ENCODE measurements around the gene LRCOL1.

LRCOL1 gene

DNA sequence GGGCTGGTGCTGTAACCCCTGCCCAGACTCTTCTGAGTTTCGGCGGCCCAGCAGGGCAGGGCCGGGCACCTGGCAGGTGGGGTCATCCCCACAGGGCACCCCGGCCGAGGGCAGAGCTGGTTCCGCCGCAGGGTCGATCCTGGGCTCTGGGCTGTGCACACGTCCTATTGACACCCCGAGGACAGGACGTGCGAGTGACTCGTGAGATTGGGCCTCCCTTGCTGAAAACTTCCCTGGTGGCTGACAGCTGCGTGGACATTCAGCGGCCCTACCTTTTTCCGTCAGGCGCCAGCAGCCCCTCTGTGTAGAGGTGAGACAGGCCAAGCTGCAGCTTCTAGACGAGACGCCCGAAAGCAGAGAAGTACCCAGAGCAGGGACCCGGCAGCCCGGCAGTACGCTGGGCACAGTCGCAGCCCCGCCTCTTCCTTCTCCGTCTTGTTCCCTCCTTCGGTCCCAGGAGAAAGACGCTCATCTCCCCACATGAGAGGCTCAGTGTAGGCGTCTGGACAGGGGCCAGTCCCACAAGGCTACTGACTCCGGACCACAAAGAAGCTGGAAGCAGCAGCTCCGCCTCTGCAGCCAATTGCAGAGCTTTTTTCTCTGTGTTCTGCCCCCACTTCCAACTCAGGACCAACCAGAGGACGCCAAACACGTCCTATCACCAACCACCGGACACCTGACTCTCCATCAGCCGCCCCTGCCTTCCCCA is at the start of gene LRCOL1:
Gene LRCOL1 (minus strand): TSS at position 532 of the 709 bp plus-strand sequence. CDS start 4,331 bp downstream, outside the sequence.
- ChIA-PET POLR2A (interaction anchor here (2.2 kb wide), 1 partner anchor 11 kb away, joined by 5 read pairs; no protein-coding TSS in a partner anchor), CTCF (interaction anchor here (0.7 to 15.6 kb wide), 12 partner anchors 5 to 457 kb away, joined by 3 to 214 read pairs (median 5); partner anchors contain the start of genes LRCOL1 and P2RX2)
- DNase-seq (ENCODE audit: low read depth, low spot score) = peak; percentile 28
- peak within 1 kb of the TSS; percentile 29 for H3K4me3 ChIP-seq (ENCODE audit: low read depth, low read length)
- TF ChIP-seq, protein P1, sequence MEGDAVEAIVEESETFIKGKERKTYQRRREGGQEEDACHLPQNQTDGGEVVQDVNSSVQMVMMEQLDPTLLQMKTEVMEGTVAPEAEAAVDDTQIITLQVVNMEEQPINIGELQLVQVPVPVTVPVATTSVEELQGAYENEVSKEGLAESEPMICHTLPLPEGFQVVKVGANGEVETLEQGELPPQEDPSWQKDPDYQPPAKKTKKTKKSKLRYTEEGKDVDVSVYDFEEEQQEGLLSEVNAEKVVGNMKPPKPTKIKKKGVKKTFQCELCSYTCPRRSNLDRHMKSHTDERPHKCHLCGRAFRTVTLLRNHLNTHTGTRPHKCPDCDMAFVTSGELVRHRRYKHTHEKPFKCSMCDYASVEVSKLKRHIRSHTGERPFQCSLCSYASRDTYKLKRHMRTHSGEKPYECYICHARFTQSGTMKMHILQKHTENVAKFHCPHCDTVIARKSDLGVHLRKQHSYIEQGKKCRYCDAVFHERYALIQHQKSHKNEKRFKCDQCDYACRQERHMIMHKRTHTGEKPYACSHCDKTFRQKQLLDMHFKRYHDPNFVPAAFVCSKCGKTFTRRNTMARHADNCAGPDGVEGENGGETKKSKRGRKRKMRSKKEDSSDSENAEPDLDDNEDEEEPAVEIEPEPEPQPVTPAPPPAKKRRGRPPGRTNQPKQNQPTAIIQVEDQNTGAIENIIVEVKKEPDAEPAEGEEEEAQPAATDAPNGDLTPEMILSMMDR (IDR thresholded peaks at IDR 0.05; ENCODE audit: insufficient read depth, low read length, missing control alignments) = no peak

- H3K4me3 ChIP-seq (ENCODE audit: low read depth, low read length) = no peak overlapping the region
- POLR2A ChIA-PET = no interaction called here
- CTCF ChIA-PET = interaction anchor here (7.4 kb wide), 1 partner anchor 22 kb away, joined by 36 read pairs; no protein-coding TSS in a partner anchor
- TF ChIP-seq, protein P1 (IDR thresholded peaks at IDR 0.05; ENCODE audit: insufficient read depth, low read length, missing control alignments) = no peak
- no peak for DNase-seq (ENCODE audit: low read depth, low spot score)
Observed at GRCh38 chr12:132660052-132660451, 49.7 kb upstream of the LRCOL1 start.

DNA sequence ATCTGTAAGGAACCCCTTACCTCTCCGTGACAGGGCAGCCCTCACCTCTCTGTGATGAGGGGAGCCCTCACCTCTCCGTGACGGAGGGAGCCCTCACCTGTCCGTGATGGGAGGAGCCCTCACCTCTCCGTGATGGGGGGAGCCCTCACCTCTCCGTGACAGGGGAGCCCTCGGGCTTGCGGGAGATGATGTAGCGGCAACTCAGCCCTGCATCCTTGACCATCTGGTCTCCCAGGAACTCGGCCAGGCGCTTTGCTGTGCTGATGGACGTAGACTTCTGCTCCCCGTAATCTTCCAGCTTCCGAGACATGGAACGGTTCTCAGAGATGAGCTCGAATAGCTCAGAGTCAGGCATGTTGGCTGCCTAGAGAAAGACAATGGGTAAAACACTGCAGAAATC is 48.8 kb upstream of the LRCOL1 start:
- H3K4me3 ChIP-seq (ENCODE audit: low read depth, low read length) = no peak overlapping the region
- TF ChIP-seq, protein P1 (IDR thresholded peaks at IDR 0.05; ENCODE audit: insufficient read depth, low read length, missing control alignments) = no peak
- no peak for DNase-seq (ENCODE audit: low read depth, low spot score)
- CTCF ChIA-PET = interaction anchor here (7.4 kb wide), 1 partner anchor 21 kb away, joined by 36 read pairs; no protein-coding TSS in a partner anchor
- POLR2A ChIA-PET = no interaction called here

DNA sequence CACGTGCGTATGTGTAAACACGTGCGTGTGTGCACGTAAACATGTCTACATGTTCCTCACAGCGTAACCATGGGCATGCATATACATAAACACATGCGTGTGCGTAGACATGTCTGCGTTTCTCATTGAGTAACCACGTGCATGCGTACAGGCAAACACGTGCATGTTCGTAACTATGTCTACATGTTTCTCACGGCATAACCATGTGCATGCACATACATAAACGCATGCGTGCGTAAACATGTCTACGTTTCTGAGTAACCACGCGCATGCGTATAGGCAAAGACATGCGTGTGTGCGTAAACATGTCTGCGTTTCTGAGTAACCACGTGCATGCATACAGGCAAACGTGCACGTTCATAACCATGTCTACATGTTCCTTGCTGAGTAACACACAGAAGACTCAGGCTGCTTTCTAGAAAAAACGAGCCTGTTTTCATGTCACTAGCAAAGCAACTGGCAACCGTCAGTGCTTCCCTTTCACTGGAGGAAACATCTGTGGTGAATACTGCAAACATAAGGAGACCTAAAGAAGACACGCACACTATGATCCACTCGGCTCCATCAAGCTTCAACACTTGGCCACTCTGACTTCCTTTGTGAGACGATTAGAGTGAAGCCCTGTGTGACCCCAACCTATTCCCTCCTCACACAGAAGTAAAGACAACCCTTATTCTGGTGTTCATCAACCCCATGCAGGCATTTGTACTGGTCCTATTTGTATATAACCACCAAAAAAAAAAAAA is 47.9 kb upstream of the LRCOL1 start:
- H3K4me3 ChIP-seq (ENCODE audit: low read depth, low read length) = no peak overlapping the region
- ChIA-PET POLR2A (no interaction called here), CTCF (interaction anchor here (7.4 kb wide), 1 partner anchor 20 kb away, joined by 36 read pairs; no protein-coding TSS in a partner anchor)
- no peak for DNase-seq (ENCODE audit: low read depth, low spot score)
- TF ChIP-seq, protein P1 (IDR thresholded peaks at IDR 0.05; ENCODE audit: insufficient read depth, low read length, missing control alignments) = no peak

DNA sequence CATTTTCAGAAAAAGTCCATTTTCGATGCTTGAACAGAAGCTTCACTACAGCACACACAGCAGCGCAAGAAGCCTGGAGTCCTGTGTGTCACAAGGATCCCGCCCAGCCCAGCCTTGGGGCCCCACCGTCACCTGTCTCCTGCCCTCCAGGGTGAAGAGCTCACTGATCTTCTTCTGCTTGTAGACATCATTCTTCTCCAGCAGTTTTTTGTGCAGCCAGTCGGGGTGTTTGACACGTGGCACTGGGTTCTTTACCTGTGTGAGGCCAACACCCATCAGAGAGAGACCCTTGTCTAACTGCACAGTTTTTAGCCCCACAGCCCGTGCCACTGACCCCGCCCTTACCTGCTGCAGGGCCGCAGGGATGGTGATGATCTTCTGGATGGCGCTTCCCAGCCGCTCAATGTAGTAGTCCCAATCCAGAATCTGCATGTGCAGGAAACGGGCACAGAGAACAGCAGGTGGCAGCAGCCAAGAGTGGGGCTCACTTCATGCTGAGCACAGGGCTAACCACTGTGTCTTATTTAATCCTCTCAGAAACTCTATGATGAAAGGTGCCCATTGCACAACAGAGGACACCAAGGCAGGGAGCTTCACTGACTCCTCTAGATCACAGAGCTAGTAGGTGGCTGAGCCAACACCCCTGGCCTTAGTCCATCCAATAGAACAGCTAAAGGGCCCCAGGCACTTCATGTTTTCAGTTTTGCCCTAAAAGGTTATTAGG is 46.8 kb upstream of the LRCOL1 start:
- TF ChIP-seq, protein P1 (IDR thresholded peaks at IDR 0.05; ENCODE audit: insufficient read depth, low read length, missing control alignments) = no peak
- CTCF ChIA-PET = interaction anchor here (7.4 kb wide), 1 partner anchor 19 kb away, joined by 36 read pairs; no protein-coding TSS in a partner anchor
- POLR2A ChIA-PET = no interaction called here

More for the DNA sequence above, 46.8 kb upstream of the LRCOL1 start:
- DNase-seq (ENCODE audit: low read depth, low spot score) = no peak
- no peak overlapping the region for H3K4me3 ChIP-seq (ENCODE audit: low read depth, low read length)

Measured in AG04449 (cell line).